Omental fat pad (tissue), 4 donors: ENCODE data around the gene MACROD2. TPM values are rescaled to one million over a fixed set of nuclear protein-coding genes. Genes with fewer than 3 reads are reported as not detected.

Source experiments
- ATAC-seq: fragments of 150-250 bp; one replicate; pipeline ENCODE4 v1.9.1; 2016; ENCODE audit warnings: mild to moderate bottlenecking, moderate library complexity; ENCODE audit not compliant: low FRiP score
- DNase-seq: peaks from one replicate; pipeline ENCODE4 v3.0.0-alpha.2; 2019; ENCODE audit warnings: low spot score
- CTCF ChIP-seq, 3 donors: fragments of 450-650 bp; IDR thresholded peaks; one replicate each; pipeline ENCODE4 v1.5.1; 2016 to 2017; ENCODE audit warnings: antibody characterized with exemption in 3 of 3, mild to moderate bottlenecking in 3 of 3, moderate library complexity in 2 of 3
- total RNA-seq, 4 donors: library from RNA; depleted of rRNA; stranded (reverse); fragments of >200 nt; gene quantifications; one replicate each; pipeline ENCODE4 v1.1.0, GENCODE V29; 2016

MACROD2 gene
- total RNA-seq, 4 donors from 2014 or later, result 6.8 to 54.1 (median 7.4) TPM

- DNase-seq (no peak), ATAC-seq (no peak)
- no peak for TF ChIP-seq CTCF (IDR thresholded peaks at IDR 0.05)
These were observed 1410.8 kb downstream of the MACROD2 start for GRCh38 chr20:15406072-15406471.

- ATAC-seq (no peak), DNase-seq (no peak)
- TF ChIP-seq CTCF (IDR thresholded peaks at IDR 0.05), result no peak
These were observed 1416.5 kb downstream of the MACROD2 start for GRCh38 chr20:15411781-15412180.

- TF ChIP-seq CTCF (IDR thresholded peaks at IDR 0.05), result no peak
- no peak for ATAC-seq
- DNase-seq, result no peak
These were observed 1420.6 kb downstream of the MACROD2 start for GRCh38 chr20:15415908-15416307.

GRCh38 chr20:15419856-15420255 lies 1424.5 kb downstream of the MACROD2 start:
- no peak for TF ChIP-seq CTCF (IDR thresholded peaks at IDR 0.05)
- no peak for ATAC-seq
- no peak for DNase-seq

- ATAC-seq (no peak), DNase-seq (no peak)
- TF ChIP-seq CTCF (IDR thresholded peaks at IDR 0.05), result no peak
These were observed 1427.7 kb downstream of the MACROD2 start for GRCh38 chr20:15422966-15423365.

- ATAC-seq, result no peak
- DNase-seq, result no peak
- TF ChIP-seq CTCF (IDR thresholded peaks at IDR 0.05), result no peak
These were observed 1444.2 kb downstream of the MACROD2 start for GRCh38 chr20:15439551-15439950.

- ATAC-seq, result no peak
- no peak for TF ChIP-seq CTCF (IDR thresholded peaks at IDR 0.05)
- DNase-seq, result no peak
These were observed 1444.9 kb downstream of the MACROD2 start for GRCh38 chr20:15440049-15440820.
